Measurements from ENCODE around the gene ANKRD42. TPM values are rescaled to one million over a fixed set of nuclear protein-coding genes. Genes with fewer than 3 reads are reported as not detected.

ANKRD42 gene
- total and polyA plus RNA-seq, 9 of the 15 experiments (the other 6 are each of a cell fraction or from before 2014, with no cell fraction given) = 2.8 to 9.1 (median 6.1) TPM

DNA sequence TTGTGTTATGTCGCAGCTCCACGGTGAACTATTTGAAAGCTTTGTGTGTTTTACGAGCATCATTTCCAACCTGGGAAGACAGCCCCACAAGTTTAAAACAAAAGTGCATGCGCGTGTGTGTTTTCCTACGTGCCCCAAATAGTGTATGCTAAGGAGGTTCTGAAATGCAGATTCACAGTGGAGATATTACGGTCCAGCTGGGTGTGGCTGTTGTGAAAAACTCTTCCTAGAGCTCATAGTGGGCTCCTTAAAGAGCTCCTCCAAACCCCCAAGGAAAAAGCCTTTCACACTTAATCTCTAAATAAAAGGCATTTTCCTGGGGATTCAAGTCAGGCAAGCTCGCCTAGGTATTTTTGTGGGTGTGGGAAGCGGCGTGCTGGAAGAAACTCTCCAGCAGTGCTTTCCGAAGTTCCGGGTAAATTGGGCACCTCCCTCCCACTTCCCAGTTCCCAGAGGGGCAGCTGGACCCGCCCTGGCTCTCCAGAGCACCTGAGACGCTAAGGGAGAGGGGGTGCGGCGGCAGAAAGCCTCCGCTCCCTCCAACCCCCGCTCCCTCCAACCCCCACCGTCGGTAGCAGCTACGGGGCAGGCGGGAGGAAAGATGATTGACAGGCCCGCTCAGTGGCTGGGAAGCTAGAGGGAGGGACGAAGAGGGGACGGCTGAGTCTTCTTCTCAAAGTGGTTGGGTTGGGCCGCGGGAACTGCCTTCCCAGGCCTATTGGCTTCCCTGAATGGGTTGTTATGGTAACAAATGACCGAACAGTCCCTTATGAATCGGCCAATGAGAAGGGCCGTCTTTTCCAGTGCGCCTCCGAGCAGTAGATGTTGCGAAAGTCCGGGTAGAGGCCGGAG is 37.1 kb upstream of the ANKRD42 start (continued):
- TF ChIP-seq, protein P1, sequence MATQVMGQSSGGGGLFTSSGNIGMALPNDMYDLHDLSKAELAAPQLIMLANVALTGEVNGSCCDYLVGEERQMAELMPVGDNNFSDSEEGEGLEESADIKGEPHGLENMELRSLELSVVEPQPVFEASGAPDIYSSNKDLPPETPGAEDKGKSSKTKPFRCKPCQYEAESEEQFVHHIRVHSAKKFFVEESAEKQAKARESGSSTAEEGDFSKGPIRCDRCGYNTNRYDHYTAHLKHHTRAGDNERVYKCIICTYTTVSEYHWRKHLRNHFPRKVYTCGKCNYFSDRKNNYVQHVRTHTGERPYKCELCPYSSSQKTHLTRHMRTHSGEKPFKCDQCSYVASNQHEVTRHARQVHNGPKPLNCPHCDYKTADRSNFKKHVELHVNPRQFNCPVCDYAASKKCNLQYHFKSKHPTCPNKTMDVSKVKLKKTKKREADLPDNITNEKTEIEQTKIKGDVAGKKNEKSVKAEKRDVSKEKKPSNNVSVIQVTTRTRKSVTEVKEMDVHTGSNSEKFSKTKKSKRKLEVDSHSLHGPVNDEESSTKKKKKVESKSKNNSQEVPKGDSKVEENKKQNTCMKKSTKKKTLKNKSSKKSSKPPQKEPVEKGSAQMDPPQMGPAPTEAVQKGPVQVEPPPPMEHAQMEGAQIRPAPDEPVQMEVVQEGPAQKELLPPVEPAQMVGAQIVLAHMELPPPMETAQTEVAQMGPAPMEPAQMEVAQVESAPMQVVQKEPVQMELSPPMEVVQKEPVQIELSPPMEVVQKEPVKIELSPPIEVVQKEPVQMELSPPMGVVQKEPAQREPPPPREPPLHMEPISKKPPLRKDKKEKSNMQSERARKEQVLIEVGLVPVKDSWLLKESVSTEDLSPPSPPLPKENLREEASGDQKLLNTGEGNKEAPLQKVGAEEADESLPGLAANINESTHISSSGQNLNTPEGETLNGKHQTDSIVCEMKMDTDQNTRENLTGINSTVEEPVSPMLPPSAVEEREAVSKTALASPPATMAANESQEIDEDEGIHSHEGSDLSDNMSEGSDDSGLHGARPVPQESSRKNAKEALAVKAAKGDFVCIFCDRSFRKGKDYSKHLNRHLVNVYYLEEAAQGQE (IDR thresholded peaks at IDR 0.05; ENCODE audit: borderline replicate concordance) = no peak
- TF ChIP-seq, protein P1 (CRISPR knock-in tag; IDR thresholded peaks at IDR 0.05; ENCODE audit: low read depth) = 0 out of 2 replicates have a peak, but pooled peaks have one; percentile 65
- TF ChIP-seq, protein P2, sequence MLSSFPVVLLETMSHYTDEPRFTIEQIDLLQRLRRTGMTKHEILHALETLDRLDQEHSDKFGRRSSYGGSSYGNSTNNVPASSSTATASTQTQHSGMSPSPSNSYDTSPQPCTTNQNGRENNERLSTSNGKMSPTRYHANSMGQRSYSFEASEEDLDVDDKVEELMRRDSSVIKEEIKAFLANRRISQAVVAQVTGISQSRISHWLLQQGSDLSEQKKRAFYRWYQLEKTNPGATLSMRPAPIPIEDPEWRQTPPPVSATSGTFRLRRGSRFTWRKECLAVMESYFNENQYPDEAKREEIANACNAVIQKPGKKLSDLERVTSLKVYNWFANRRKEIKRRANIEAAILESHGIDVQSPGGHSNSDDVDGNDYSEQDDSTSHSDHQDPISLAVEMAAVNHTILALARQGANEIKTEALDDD (IDR thresholded peaks at IDR 0.05) = no peak
- TF ChIP-seq NCOR1 (IDR thresholded peaks at IDR 0.05) = no peak; the same call in 1 of the 2 replicates
- 0 out of 2 replicates have a peak, but pooled peaks have one; percentile 26 for TF ChIP-seq TEAD4 (IDR thresholded peaks at IDR 0.05; ENCODE audit: low read length)
- no peak for TF ChIP-seq TEAD4 (CRISPR knock-in tag; IDR thresholded peaks at IDR 0.05; ENCODE audit: borderline replicate concordance)
- no peak for TF ChIP-seq ESRRB (CRISPR knock-in tag; IDR thresholded peaks at IDR 0.05; ENCODE audit: borderline replicate concordance)
- TF ChIP-seq ZNF584 (CRISPR knock-in tag; IDR thresholded peaks at IDR 0.05; ENCODE audit: low read depth) = no peak
- no peak for TF ChIP-seq ZNF133 (CRISPR knock-in tag; IDR thresholded peaks at IDR 0.05)
- TF ChIP-seq RBM22 (IDR thresholded peaks at IDR 0.05; ENCODE audit: low read depth, low read length, poor library complexity, severe bottlenecking) = no peak
- TF ChIP-seq RBM14 (IDR thresholded peaks at IDR 0.05; ENCODE audit: borderline replicate concordance, insufficient read depth, low read depth, low read length) = no peak
- no peak for TF ChIP-seq FIP1L1 (IDR thresholded peaks at IDR 0.05; ENCODE audit: low read depth, low read length, poor library complexity, severe bottlenecking)
- TF ChIP-seq, protein P3, sequence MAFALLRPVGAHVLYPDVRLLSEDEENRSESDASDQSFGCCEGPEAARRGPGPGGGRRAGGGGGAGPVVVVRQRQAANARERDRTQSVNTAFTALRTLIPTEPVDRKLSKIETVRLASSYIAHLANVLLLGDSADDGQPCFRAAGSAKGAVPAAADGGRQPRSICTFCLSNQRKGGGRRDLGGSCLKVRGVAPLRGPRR (CRISPR knock-in tag; IDR thresholded peaks at IDR 0.05) = no peak
- no peak for TF ChIP-seq EHMT2 (IDR thresholded peaks at IDR 0.05)
- no peak for TF ChIP-seq TEAD2 (tag; IDR thresholded peaks at IDR 0.05)
- TF ChIP-seq LEF1 (IDR thresholded peaks at IDR 0.05) = no peak
- TF ChIP-seq BCL6 (CRISPR knock-in tag; IDR thresholded peaks at IDR 0.05) = no peak
- no peak for TF ChIP-seq NBN (IDR thresholded peaks at IDR 0.05; ENCODE audit: low read depth)
- TF ChIP-seq CSDE1 (IDR thresholded peaks at IDR 0.05) = peak in 1 of 2 experiments; percentile 80; a peak in 1 of 4 replicates
